ENCODE data around the gene GOLGA6L9.
"Not testable (repeated sequence)": the region's sequence is repeated elsewhere in the genome, so short reads cannot be mapped to it uniquely, and the experiment has no call there.

Gene GOLGA6L9

GRCh38 chr15:82429693-82430092 lies at the start of gene GOLGA6L9:
TSS of gene GOLGA6L9 (plus strand) at chr15:82429816. CDS start at chr15:82430080, 264 bp downstream.
- H3K4me3 ChIP-seq, H3K27ac ChIP-seq: not testable (repeated sequence)

DNA sequence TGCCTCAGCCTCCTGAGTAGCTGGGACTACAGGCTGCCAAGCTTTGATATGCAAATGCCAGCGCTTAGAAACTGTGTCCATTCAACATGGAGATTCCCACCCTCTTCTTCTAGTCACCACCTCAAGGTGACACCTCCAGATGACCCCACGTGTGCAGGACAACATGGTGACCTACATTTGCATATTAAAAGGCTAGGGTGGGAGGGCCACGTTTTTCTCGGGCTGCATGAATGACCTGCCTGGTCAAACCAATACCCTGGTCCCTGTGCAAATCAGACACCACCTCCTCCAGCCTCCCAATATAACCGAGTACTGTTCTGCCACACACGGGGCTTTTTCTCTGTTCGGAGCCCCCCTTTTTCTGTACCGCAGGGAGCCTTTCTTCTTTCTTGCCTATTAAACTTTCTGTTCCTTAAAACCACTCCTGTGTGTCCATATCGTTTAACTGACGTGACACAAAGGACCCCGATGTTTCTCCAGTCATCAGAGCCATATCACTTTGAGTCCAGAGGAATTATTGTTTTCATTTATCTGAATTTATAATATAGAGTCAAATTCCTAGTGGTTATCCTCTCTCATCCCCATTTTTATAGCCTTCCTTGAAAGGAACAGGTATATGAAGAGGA lies 48.2 kb upstream of the GOLGA6L9 start:
- not testable (repeated sequence) for H3K4me3 ChIP-seq, H3K27ac ChIP-seq

- H3K4me3 ChIP-seq, H3K27ac ChIP-seq: not testable (repeated sequence)
These were observed 42.4 kb upstream of the GOLGA6L9 start for GRCh38 chr15:82387209-82387608.

- H3K27ac ChIP-seq, H3K4me3 ChIP-seq: not testable (repeated sequence)
These were observed 39.5 kb upstream of the GOLGA6L9 start for GRCh38 chr15:82390152-82390551.

GRCh38 chr15:82392077-82392476 lies 37.5 kb upstream of the GOLGA6L9 start:
- H3K4me3 ChIP-seq, H3K27ac ChIP-seq: not testable (repeated sequence)

- Histone ChIP-seq H3K27ac (no peak overlapping the region), H3K4me3 (no peak overlapping the region)
These were observed 35.9 kb upstream of the GOLGA6L9 start for GRCh38 chr15:82393671-82394070.

DNA sequence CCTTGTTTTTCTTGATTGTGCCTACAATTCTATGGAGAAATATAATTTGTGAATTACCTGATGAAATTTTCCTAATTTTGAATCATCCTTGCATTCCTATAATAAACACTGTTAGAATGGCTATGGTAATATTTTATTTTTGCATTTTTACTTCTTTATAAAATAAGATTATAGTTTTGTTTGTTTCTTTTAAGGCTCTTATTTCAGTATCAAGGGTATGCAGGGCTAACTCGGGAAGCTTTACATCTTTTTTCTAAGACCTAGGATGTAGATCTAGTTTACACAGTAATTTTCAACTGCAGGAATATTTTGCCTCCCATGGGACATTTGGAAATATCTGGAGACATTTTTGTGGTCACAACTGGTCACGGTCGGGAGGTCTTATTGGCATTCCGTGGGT lies 33.8 kb upstream of the GOLGA6L9 start:
- not testable (repeated sequence) for H3K4me3 ChIP-seq, H3K27ac ChIP-seq

GRCh38 chr15:82397817-82398216 lies 31.8 kb upstream of the GOLGA6L9 start:
- Histone ChIP-seq H3K4me3 (no peak overlapping the region), H3K27ac (no peak overlapping the region)

- H3K27ac ChIP-seq = no peak overlapping the region
- no peak overlapping the region for H3K4me3 ChIP-seq
These were observed 30.8 kb upstream of the GOLGA6L9 start for GRCh38 chr15:82398785-82399184.

DNA sequence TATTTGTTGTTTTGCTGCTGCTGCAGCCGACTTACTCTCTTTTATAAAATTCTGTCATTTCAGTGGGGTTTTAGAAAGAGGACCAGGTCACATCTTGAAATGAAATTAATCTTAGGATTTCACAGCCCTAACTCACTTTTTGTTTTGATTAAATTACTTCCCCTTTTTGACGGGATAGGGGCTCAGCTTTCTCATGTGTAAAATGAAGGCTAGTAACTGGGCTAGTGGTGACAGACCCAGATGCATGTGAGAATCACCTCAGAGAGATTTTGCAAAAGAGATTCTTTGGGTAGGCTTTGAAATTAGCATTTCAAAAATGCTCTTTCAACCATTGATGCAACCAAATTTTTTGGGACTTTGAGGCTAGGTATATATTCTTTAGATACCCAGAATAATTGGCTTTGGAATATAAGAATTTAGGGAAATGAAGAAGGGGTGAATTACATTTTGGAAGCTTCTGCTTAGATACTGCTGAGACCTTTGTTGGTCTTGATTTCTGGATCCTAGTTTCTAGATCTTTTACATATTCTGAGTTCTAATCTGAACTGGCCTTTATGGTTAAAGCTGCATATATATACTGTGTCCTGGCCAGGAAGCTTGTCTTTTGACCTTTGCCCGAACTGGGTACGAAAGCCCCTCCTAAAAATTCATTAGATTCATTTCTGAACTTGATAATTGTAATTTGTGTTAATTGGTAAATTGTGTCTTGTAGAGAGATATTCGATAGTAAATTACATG lies 30.1 kb upstream of the GOLGA6L9 start:
- not testable (repeated sequence) for H3K27ac ChIP-seq, H3K4me3 ChIP-seq

- not testable (repeated sequence) for H3K4me3 ChIP-seq, H3K27ac ChIP-seq
These were observed 27.7 kb upstream of the GOLGA6L9 start for GRCh38 chr15:82401918-82402317.

DNA sequence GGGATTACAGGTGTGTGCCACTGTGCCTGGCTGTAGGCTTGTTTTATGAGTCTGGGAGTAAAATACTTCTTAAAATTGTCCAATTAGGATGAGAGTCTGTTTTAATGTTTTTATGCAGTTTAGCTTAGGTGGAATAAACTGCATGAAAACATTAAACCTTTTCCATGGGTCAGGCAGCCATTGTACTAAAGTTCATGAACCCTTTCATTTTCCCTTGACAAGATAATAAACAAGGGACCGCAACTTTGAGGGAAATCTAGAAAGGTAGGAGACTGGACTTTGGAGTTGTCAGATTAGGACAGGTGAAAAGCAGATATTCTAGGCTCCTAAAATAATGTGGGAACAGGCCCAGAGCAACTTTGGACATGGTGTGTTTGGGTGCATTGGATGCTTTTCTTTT lies 27.3 kb upstream of the GOLGA6L9 start:
- not testable (repeated sequence) for H3K27ac ChIP-seq, H3K4me3 ChIP-seq

- H3K27ac ChIP-seq, H3K4me3 ChIP-seq: not testable (repeated sequence)
These were observed 23.4 kb upstream of the GOLGA6L9 start for GRCh38 chr15:82406211-82406610.

DNA sequence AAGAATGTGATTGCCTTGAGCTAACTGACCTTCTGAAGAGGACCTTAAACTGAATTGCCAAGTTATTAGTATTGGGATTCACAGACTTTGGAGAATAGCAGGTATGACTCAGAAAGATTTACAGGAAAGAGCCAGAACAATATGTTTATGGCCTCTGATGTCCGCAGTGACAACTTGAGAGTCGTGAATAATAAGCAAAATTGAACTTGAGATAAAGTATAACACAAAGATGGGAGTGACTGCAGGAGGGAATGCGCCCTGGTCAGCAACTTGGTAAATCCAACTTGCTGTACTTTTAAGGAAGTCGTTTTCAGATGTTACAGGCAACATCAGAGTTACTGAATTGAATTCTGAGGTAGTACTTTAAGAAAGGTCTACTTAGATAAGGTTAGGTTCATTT lies 19.3 kb upstream of the GOLGA6L9 start:
- H3K27ac ChIP-seq, H3K4me3 ChIP-seq: not testable (repeated sequence)

GRCh38 chr15:82411595-82411994 lies 18.0 kb upstream of the GOLGA6L9 start:
- not testable (repeated sequence) for H3K4me3 ChIP-seq, H3K27ac ChIP-seq

- not testable (repeated sequence) for H3K4me3 ChIP-seq, H3K27ac ChIP-seq
These were observed 15.0 kb upstream of the GOLGA6L9 start for GRCh38 chr15:82414525-82415191.

DNA sequence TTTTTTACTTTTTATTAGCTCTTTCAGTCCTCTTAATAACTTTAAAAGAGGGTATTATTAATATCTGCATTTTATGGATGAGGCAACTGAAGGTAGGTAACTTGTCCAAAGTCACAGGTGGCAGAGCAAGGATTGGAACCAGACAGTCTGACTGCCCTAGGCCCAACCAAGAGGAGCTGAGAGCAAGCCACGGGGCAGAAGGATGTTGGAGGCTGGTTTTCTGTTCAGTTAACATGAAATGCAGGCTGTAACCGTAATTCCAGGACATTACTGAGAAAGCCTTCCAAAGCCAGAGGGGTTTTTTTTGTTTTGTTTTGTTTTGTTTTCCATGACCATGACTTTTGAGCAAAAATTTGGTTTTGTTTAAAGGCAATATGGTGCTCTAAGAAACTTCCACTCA lies 9.1 kb upstream of the GOLGA6L9 start:
- H3K4me3 ChIP-seq, H3K27ac ChIP-seq: not testable (repeated sequence)

DNA sequence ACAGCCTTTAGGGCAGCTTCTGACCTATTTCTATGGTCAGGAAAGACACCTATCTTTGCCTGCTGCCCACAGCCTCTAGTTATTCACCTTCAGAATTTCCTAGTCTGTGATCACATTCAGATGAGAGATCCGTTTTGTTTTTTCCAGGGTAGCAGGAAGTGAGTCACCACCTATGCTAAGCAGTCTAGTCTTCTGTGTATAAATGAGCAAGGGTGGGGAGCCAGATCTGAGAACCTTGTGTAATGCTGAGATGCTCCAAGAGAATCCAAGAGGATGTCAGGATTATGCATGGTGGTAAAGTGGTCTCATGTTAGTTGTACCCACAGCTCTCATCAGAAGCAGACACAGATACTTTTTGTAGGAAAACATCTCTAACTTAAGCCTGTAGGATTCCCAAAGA lies 8.7 kb upstream of the GOLGA6L9 start:
- H3K4me3 ChIP-seq, H3K27ac ChIP-seq: not testable (repeated sequence)

- not testable (repeated sequence) for H3K27ac ChIP-seq, H3K4me3 ChIP-seq
These were observed 2.5 kb upstream of the GOLGA6L9 start for GRCh38 chr15:82427117-82427516.

DNA sequence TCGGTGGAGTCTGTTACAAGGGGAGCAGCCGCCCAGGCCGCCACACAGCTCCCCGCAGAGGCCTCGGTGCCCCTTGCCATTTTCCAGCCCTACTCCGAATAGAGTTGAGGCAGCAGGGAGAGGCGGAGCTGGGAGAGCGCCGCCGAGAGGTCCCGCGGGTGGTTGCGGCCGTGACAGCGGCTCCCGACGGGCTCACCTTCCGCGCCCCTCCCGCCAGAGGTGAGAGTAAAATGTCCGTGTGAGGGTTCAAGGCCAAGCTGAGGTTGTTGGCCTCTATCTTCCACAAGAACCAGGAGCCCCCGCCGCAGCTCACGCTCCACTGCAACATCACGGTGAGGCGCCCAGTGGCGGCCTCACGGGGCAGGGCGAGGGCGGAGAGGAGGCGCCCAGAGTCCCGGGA lies 15.8 kb downstream of the GOLGA6L9 start:
- Histone ChIP-seq H3K4me3 (peak overlapping the region; percentile 27 to 43 (median 32)), H3K27ac (peak overlapping the region in 13 of 21 experiments; percentile 25 to 92 (median 60))

- not testable (repeated sequence) for H3K4me3 ChIP-seq, H3K27ac ChIP-seq
These were observed 27.7 kb downstream of the GOLGA6L9 start for GRCh38 chr15:82457336-82457735.
